Activated effector memory CD4-positive, alpha-beta T cell treated with anti-CD3 and anti-CD28 coated beads, Interleukin-2, amount 50 U/mL, for 16 hours (primary cell): ENCODE results near the gene FAM161B.
"Not testable (repeated sequence)": the region's sequence is repeated elsewhere in the genome, so short reads cannot be mapped to it uniquely, and the experiment has no call there.

Experiments
- DNase-seq: peaks from one replicate; pipeline ENCODE4 v3.0.0-alpha.2; 2020

Gene FAM161B

GRCh38 chr14:73949752-73950734 lies at the start of gene FAM161B, which contains the start of gene COQ6:
FAM161B (minus strand) TSS chr14:73950094; CDS start chr14:73950026, 68 bp downstream.
COQ6 (plus strand) TSS chr14:73950302; CDS start chr14:73950333, 31 bp downstream.
- DNase-seq, result peak; percentile 97

GRCh38 chr14:73998726-73999125 lies 48.8 kb upstream of the FAM161B start:
- DNase-seq, result no peak

- no peak for DNase-seq
Observed at GRCh38 chr14:73997944-73998447, 48.1 kb upstream of the FAM161B start.

- no peak for DNase-seq
Observed at GRCh38 chr14:73997108-73997943, 47.4 kb upstream of the FAM161B start.

GRCh38 chr14:73996731-73997107 lies 46.8 kb upstream of the FAM161B start:
- DNase-seq, result no peak

GRCh38 chr14:73995977-73996378 lies 46.1 kb upstream of the FAM161B start:
- DNase-seq, result no peak

GRCh38 chr14:73994926-73995325 lies 45.0 kb upstream of the FAM161B start:
- not testable (repeated sequence) for DNase-seq

GRCh38 chr14:73991092-73991491 lies 41.2 kb upstream of the FAM161B start:
- DNase-seq, result no peak

- not testable (repeated sequence) for DNase-seq
Observed at GRCh38 chr14:73988656-73989055, 38.8 kb upstream of the FAM161B start.

- DNase-seq, result no peak
Observed at GRCh38 chr14:73988065-73988464, 38.2 kb upstream of the FAM161B start.

- no peak for DNase-seq
Observed at GRCh38 chr14:73977896-73978295, 28.0 kb upstream of the FAM161B start.

GRCh38 chr14:73976125-73976524 lies 26.2 kb upstream of the FAM161B start:
- no peak for DNase-seq

- no peak for DNase-seq
Observed at GRCh38 chr14:73973497-73973896, 23.6 kb upstream of the FAM161B start.

GRCh38 chr14:73968885-73969284 lies 19.0 kb upstream of the FAM161B start:
- no peak for DNase-seq

GRCh38 chr14:73965216-73965615 lies 15.3 kb upstream of the FAM161B start:
- no peak for DNase-seq

GRCh38 chr14:73961192-73961591 lies 11.3 kb upstream of the FAM161B start:
- DNase-seq, result no peak

GRCh38 chr14:73958591-73958990 lies 8.7 kb upstream of the FAM161B start:
- no peak for DNase-seq

GRCh38 chr14:73955674-73956073 lies 5.8 kb upstream of the FAM161B start:
- no peak for DNase-seq

- DNase-seq, result no peak
Observed at GRCh38 chr14:73953731-73954130, 3.8 kb upstream of the FAM161B start.

- no peak for DNase-seq
Observed at GRCh38 chr14:73945159-73945670, 4.7 kb downstream of the FAM161B start.

GRCh38 chr14:73944432-73945158 lies 5.3 kb downstream of the FAM161B start:
- no peak for DNase-seq

- no peak for DNase-seq
Observed at GRCh38 chr14:73943083-73943482, 6.8 kb downstream of the FAM161B start.
